LoVo (cell line): ENCODE data around the gene CDH1.
A peak's percentile ranks its signal among the peaks of the same experiment; 100 is the strongest.
"Not testable (repeated sequence)": the region's sequence is repeated elsewhere in the genome, so short reads cannot be mapped to it uniquely, and the experiment has no call there.

Source experiments
- DNase-seq: peaks from one replicate; pipeline ENCODE4 v3.0.0-alpha.2; 2016; ENCODE audit warnings: low spot score

Gene CDH1

GRCh38 chr16:68737046-68737729, at the start of gene CDH1:
Gene CDH1, plus strand, starts transcription at chr16:68737292. Its CDS starts 124 bp downstream, at chr16:68737416.
- peak; percentile 90 for DNase-seq

- no peak for DNase-seq
Observed at GRCh38 chr16:68689921-68690320, 47.2 kb upstream of the CDH1 start.

GRCh38 chr16:68695575-68695974, 41.5 kb upstream of the CDH1 start:
- DNase-seq, result no peak

GRCh38 chr16:68696514-68696913, 40.6 kb upstream of the CDH1 start:
- no peak for DNase-seq

- no peak for DNase-seq
Observed at GRCh38 chr16:68698091-68698490, 39.0 kb upstream of the CDH1 start.

GRCh38 chr16:68700120-68700519, 37.0 kb upstream of the CDH1 start:
- DNase-seq, result no peak

- DNase-seq, result no peak
Observed at GRCh38 chr16:68700831-68701230, 36.3 kb upstream of the CDH1 start.

- DNase-seq, result peak; percentile 83
Observed at GRCh38 chr16:68704232-68704867, 32.7 kb upstream of the CDH1 start.

GRCh38 chr16:68707340-68708152, 29.5 kb upstream of the CDH1 start:
- DNase-seq, result peak; percentile 96

- no peak for DNase-seq
Observed at GRCh38 chr16:68710211-68710610, 26.9 kb upstream of the CDH1 start.

- no peak for DNase-seq
Observed at GRCh38 chr16:68711421-68712139, 25.5 kb upstream of the CDH1 start.

- DNase-seq, result no peak
Observed at GRCh38 chr16:68713361-68713760, 23.7 kb upstream of the CDH1 start.

- peak; percentile 40 for DNase-seq
Observed at GRCh38 chr16:68715471-68715870, 21.6 kb upstream of the CDH1 start.

- DNase-seq, result not testable (repeated sequence)
Observed at GRCh38 chr16:68716516-68716915, 20.6 kb upstream of the CDH1 start.

GRCh38 chr16:68717684-68718083, 19.4 kb upstream of the CDH1 start:
- no peak for DNase-seq

- no peak for DNase-seq
Observed at GRCh38 chr16:68718590-68718989, 18.5 kb upstream of the CDH1 start.

- no peak for DNase-seq
Observed at GRCh38 chr16:68719993-68720489, 17.1 kb upstream of the CDH1 start.

GRCh38 chr16:68722119-68723024, 14.7 kb upstream of the CDH1 start:
- peak; percentile 69 for DNase-seq

GRCh38 chr16:68724797-68725196, 12.3 kb upstream of the CDH1 start:
- DNase-seq, result no peak

- DNase-seq, result no peak
Observed at GRCh38 chr16:68728523-68728922, 8.6 kb upstream of the CDH1 start.

- no peak for DNase-seq
Observed at GRCh38 chr16:68731637-68732036, 5.5 kb upstream of the CDH1 start.
